Measurements from ENCODE around the gene TPRN. TPM values are rescaled to one million over a fixed set of nuclear protein-coding genes. Genes with fewer than 3 reads are reported as not detected.

Gene TPRN
- polyA plus RNA-seq, 1 experiment: 2.8 TPM

- TF ChIP-seq, protein P1, sequence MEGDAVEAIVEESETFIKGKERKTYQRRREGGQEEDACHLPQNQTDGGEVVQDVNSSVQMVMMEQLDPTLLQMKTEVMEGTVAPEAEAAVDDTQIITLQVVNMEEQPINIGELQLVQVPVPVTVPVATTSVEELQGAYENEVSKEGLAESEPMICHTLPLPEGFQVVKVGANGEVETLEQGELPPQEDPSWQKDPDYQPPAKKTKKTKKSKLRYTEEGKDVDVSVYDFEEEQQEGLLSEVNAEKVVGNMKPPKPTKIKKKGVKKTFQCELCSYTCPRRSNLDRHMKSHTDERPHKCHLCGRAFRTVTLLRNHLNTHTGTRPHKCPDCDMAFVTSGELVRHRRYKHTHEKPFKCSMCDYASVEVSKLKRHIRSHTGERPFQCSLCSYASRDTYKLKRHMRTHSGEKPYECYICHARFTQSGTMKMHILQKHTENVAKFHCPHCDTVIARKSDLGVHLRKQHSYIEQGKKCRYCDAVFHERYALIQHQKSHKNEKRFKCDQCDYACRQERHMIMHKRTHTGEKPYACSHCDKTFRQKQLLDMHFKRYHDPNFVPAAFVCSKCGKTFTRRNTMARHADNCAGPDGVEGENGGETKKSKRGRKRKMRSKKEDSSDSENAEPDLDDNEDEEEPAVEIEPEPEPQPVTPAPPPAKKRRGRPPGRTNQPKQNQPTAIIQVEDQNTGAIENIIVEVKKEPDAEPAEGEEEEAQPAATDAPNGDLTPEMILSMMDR (IDR thresholded peaks at IDR 0.05; ENCODE audit: low read depth, low read length): no peak
- POLR2A ChIA-PET: no interaction called here
These were observed 52.8 kb downstream of the TPRN start for GRCh38 chr9:137147793-137148160.

GRCh38 chr9:137147091-137147792 is 53.3 kb downstream of the TPRN start:
- peaks cover 14% of the 10 kb centered on the region for H3K27me3 ChIP-seq (ENCODE audit: control insufficient read depth, insufficient read depth, low read length)
- ChIA-PET CTCF (no interaction called here), POLR2A (no interaction called here)
- no peak overlapping the region for H3K27ac ChIP-seq (ENCODE audit: low read depth, low read length)
- no peak overlapping the region for H3K4me3 ChIP-seq (ENCODE audit: low read depth, low read length)
- TF ChIP-seq, protein P1 (IDR thresholded peaks at IDR 0.05; ENCODE audit: low read depth, low read length): no peak
- DNase-seq (ENCODE audit: low read depth, low spot score): no peak
- peaks cover 10% of the 10 kb centered on the region; the same call in 1 of the 2 replicates for H3K9me3 ChIP-seq (ENCODE audit: control insufficient read depth, insufficient read depth, low read length)

More at GRCh38 chr9:137147793-137148160, 52.8 kb downstream of the TPRN start:
- CTCF ChIA-PET: no interaction called here
- Histone ChIP-seq H3K9me3 (ENCODE audit: control insufficient read depth, insufficient read depth, low read length) (peaks cover 14% of the 10 kb centered on the region; the same call in 1 of the 2 replicates), H3K27ac (ENCODE audit: low read depth, low read length) (no peak overlapping the region), H3K4me3 (ENCODE audit: low read depth, low read length) (no peak overlapping the region), H3K27me3 (ENCODE audit: control insufficient read depth, insufficient read depth, low read length) (peaks cover 12% of the 10 kb centered on the region)
- DNase-seq (ENCODE audit: low read depth, low spot score): no peak

DNA sequence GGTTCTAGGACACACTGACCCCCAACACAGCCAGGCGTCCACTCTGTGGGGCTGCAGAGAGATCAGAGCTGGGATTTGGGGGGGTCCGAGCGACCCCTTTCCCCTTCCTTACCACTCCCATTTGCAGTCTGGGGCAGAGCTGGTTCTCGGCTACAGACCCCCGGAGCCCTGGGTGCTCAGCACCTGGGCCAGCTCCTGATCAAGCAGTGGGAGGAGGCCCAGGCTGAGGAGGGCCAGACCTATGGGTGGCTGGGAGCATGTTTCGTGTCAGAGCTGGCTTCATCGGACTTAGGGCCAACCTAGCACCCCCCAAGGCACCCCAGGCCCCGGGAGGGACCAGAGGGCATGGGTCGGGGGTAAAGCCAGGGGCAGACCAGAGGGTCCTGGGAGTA is 54.0 kb downstream of the TPRN start:
- H3K27me3 ChIP-seq (ENCODE audit: control insufficient read depth, insufficient read depth, low read length): peaks cover 16% of the 10 kb centered on the region
- H3K27ac ChIP-seq (ENCODE audit: low read depth, low read length): no peak overlapping the region
- CTCF ChIA-PET: no interaction called here
- H3K9me3 ChIP-seq (ENCODE audit: control insufficient read depth, insufficient read depth, low read length): peaks cover 10% of the 10 kb centered on the region; the same call in 1 of the 2 replicates
- H3K4me3 ChIP-seq (ENCODE audit: low read depth, low read length): no peak overlapping the region
- POLR2A ChIA-PET: no interaction called here
- TF ChIP-seq, protein P1 (IDR thresholded peaks at IDR 0.05; ENCODE audit: low read depth, low read length): no peak
- no peak for DNase-seq (ENCODE audit: low read depth, low spot score)

DNA sequence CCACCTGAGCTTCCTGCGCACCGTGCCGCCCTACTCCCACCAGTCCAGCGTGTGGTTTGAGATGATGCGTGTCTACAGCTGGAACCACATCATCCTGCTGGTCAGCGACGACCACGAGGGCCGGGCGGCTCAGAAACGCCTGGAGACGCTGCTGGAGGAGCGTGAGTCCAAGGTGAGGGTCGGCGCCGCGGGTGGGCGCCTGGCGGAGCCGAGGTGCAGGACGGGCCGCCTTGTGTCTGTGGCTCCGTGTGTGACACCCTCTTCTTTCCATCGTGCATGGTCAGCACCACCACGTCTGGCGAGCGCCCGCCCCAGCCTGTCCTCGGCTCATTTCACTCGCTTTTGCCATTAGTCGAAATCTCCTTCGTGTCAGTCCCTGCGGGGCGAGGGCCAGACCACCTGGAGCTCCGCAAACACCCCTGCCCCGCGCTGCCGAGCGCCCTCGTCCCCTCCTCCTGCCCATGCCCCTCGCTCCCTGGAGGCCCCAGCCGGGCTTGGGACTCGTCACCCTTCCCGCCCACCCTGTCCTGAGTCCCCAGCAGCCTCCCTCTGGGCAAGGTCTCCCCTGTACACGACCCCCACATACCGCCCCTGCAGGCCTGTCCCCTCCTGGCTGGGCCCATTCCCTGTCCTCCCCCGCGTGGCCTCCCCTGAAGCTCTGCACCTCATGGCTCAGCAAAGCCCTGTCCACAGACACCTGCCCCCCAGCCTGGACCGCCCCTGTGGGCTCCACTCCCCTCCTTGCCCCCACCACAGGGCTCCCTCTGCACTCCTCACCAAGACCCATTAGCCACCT is 54.6 kb downstream of the TPRN start:
- ChIA-PET CTCF (no interaction called here), POLR2A (no interaction called here)
- Histone ChIP-seq H3K9me3 (ENCODE audit: control insufficient read depth, insufficient read depth, low read length) (peaks cover 8% of the 10 kb centered on the region; the same call in 1 of the 2 replicates), H3K27ac (ENCODE audit: low read depth, low read length) (no peak overlapping the region), H3K27me3 (ENCODE audit: control insufficient read depth, insufficient read depth, low read length) (peaks cover 20% of the 10 kb centered on the region), H3K4me3 (ENCODE audit: low read depth, low read length) (no peak overlapping the region)
- TF ChIP-seq, protein P1 (IDR thresholded peaks at IDR 0.05; ENCODE audit: low read depth, low read length): no peak
- DNase-seq (ENCODE audit: low read depth, low spot score): no peak

DNA sequence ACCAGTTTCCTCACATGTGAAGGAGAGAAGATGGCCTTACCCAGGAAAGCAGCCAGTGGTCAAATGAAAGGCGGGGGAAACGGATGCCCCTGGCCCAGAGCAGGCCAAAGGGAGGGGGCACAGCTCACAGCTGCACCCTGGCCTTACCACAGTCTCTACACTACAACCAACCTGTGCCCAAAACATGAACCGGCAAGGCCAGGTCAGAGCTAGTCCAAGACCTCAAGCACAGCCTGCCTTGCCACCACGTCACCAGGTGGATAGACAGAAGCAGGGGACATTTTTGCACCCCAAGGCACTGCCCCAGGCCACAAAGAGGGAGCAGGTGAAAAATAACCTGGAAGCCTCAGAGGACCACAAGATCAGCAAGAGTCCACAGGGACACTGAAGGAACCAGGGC is 57.1 kb downstream of the TPRN start:
- Histone ChIP-seq H3K27me3 (ENCODE audit: control insufficient read depth, insufficient read depth, low read length) (peaks cover 37% of the 10 kb centered on the region), H3K4me3 (ENCODE audit: low read depth, low read length) (no peak overlapping the region), H3K27ac (ENCODE audit: low read depth, low read length) (no peak overlapping the region), H3K9me3 (ENCODE audit: control insufficient read depth, insufficient read depth, low read length) (no peaks in the 10 kb centered on the region; the same call in 1 of the 2 replicates)
- POLR2A ChIA-PET: no interaction called here
- CTCF ChIA-PET: no interaction called here
- DNase-seq (ENCODE audit: low read depth, low spot score): no peak
- TF ChIP-seq, protein P1 (IDR thresholded peaks at IDR 0.05; ENCODE audit: low read depth, low read length): no peak

Measured in AG04450 (cell line).